ENCODE measurements around the gene MORN5. TPM values are rescaled to one million over a fixed set of nuclear protein-coding genes. Genes with fewer than 3 reads are reported as not detected.

The MORN5 gene
- total and polyA plus RNA-seq, 9 of the 15 experiments (the other 6 are each of a cell fraction or from before 2014, with no cell fraction given): not detected

GRCh38 chr9:122191584-122191983 is 31.9 kb downstream of the MORN5 start:
- CTCF ChIA-PET (ENCODE audit: low intra/inter-chr PET ratio): interaction anchor here (1.2 kb wide), 1 partner anchor 92 kb away, joined by 6 read pairs; no protein-coding TSS in a partner anchor
- FAIRE-seq: no peak
- intact Hi-C loops (cut with micrococcal nuclease): no loop called here

More at GRCh38 chr9:122191584-122191983, 31.9 kb downstream of the MORN5 start:
- Histone ChIP-seq H3K27ac (ENCODE audit: extremely low read depth, low read depth, low read length) (no peak overlapping the region), H3K4me1 (replicated peaks in 1 of 2; ENCODE audit: control insufficient read depth in 2 of 2, insufficient read depth in 2 of 2, low read length in 2 of 2) (peaks cover 0 to 6% of the 10 kb centered on the region in 2 experiments; a peak in 2 of 5 replicates), H3K9me1 (ENCODE audit: control insufficient read depth, insufficient read depth, low read length) (peaks cover 2% of the 10 kb centered on the region), H3K79me2 (ENCODE audit: control insufficient read depth, insufficient read depth, low read length) (no peaks in the 10 kb centered on the region), H4K20me1 (replicated peaks; ENCODE audit: control insufficient read depth, insufficient read depth, low read length) (no peaks in the 10 kb centered on the region), H3K27me3 (ENCODE audit: control insufficient read depth in 2 of 2, insufficient read depth in 2 of 2, low read length in 2 of 2) (no peaks in the 10 kb centered on the region), H3K36me3 (ENCODE audit: control insufficient read depth, insufficient read depth, low read length) (no peaks in the 10 kb centered on the region), H2AFZ (ENCODE audit: low read depth, low read length) (no peak overlapping the region), H3K9ac (ENCODE audit: insufficient read depth in 1 of 2, low read depth in 2 of 2, low read length in 2 of 2) (peak overlapping the region in 1 of 2 experiments; percentile 45; a peak in 1 of 4 replicates), H3K4me2 (ENCODE audit: insufficient read depth, low read length) (no peak overlapping the region), H3K4me3 (no peak overlapping the region), H3K9me3 (replicated peaks; ENCODE audit: control insufficient read depth, insufficient read depth, low read depth, low read length) (no peaks in the 10 kb centered on the region)
- WGBS (ENCODE audit: insufficient coverage, low coverage, missing lambda C conversion rate): 56% methylated on average over 11 of the region's 11 CpGs
- DNase-seq (ENCODE audit: extremely low read depth in 1 of 4, low spot score in 3 of 4) (no peak), ATAC-seq (no peak)
- POLR2A ChIA-PET: interaction anchor here (1.0 to 1.1 kb wide), 3 partner anchors 11 to 93 kb away, joined by 3 read pairs; no protein-coding TSS in a partner anchor
- TF ChIP-seq ZFP1 (CRISPR knock-in tag; IDR thresholded peaks at IDR 0.05): no peak
- TF ChIP-seq CHD1 (IDR thresholded peaks at IDR 0.05; ENCODE audit: low read length): no peak
- no peak for TF ChIP-seq RBM22 (IDR thresholded peaks at IDR 0.05; ENCODE audit: low read depth, low read length, poor library complexity, severe bottlenecking)
- no peak for TF ChIP-seq BMI1 (IDR thresholded peaks at IDR 0.05; ENCODE audit: low read length)
- no peak for TF ChIP-seq TBP (optimal IDR thresholded peaks at IDR 0.05; ENCODE audit: low read depth, low read length)
- TF ChIP-seq SIN3B (IDR thresholded peaks at IDR 0.05; ENCODE audit: low read depth): no peak
- TF ChIP-seq FOXJ2 (tag; IDR thresholded peaks at IDR 0.05): no peak
- TF ChIP-seq HMG20A (CRISPR knock-in tag; conservative IDR thresholded peaks at IDR 0.05): no peak
- TF ChIP-seq MITF (IDR thresholded peaks at IDR 0.05): no peak
- TF ChIP-seq CHD2 (IDR thresholded peaks at IDR 0.05; ENCODE audit: low read depth, low read length): no peak
- no peak for TF ChIP-seq HLTF (IDR thresholded peaks at IDR 0.05)
- TF ChIP-seq GABPA (tag; conservative IDR thresholded peaks at IDR 0.05; ENCODE audit: low read depth): no peak
- no peak for TF ChIP-seq MNT (conservative IDR thresholded peaks at IDR 0.05)
- TF ChIP-seq STAT5A (IDR thresholded peaks at IDR 0.05; ENCODE audit: borderline replicate concordance, low read length): no peak
- BruUV-seq (replicated peaks): no TSS peak
- in situ Hi-C loops (cut with MboI): no loop called here

Data from K562 (cell line).